ENCODE data around the gene RNF157. TPM values are rescaled to one million over a fixed set of nuclear protein-coding genes. Genes with fewer than 3 reads are reported as not detected.
A peak's percentile ranks its signal among the peaks of the same experiment; 100 is the strongest.

RNF157 gene
- total and polyA plus RNA-seq, 9 of the 15 experiments (the other 6 are each of a cell fraction or from before 2014, with no cell fraction given) = 8.1 to 31.7 (median 20.8) TPM

DNA sequence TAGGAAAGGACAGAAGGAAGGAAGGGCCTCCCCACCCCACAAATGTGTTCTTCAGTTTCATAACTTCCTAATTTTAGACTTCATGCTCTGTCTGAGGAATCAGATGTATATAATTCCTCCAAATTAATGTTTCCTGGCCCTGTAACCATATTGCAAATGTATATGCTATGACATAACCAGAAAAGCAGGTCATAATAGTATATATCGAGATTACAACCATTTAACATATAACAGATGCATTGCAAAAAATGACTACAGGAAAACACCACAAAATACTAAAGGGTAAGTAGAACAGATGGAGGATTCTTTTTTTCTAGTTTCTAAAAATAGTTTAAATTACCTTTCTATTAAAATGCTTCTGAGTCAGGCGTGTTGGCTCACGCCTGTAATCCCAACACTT is 133.6 kb downstream of the RNF157 start:
- Histone ChIP-seq H3K4me2 (ENCODE audit: insufficient read depth, low read length) (no peak overlapping the region), H3K27ac (ENCODE audit: extremely low read depth, low read depth, low read length) (no peak overlapping the region), H3K9me3 (replicated peaks; ENCODE audit: control insufficient read depth, insufficient read depth, low read depth, low read length) (no peaks in the 10 kb centered on the region), H3K4me3 (no peak overlapping the region), H3K9me1 (ENCODE audit: control insufficient read depth, insufficient read depth, low read length) (peaks cover 2% of the 10 kb centered on the region), H3K9ac (ENCODE audit: insufficient read depth in 1 of 2, low read depth in 2 of 2, low read length in 2 of 2) (no peak overlapping the region), H3K79me2 (ENCODE audit: control insufficient read depth, insufficient read depth, low read length) (peaks cover 11% of the 10 kb centered on the region), H3K27me3 (ENCODE audit: control insufficient read depth in 2 of 2, insufficient read depth in 2 of 2, low read length in 2 of 2) (no peaks in the 10 kb centered on the region), H4K20me1 (replicated peaks; ENCODE audit: control insufficient read depth, insufficient read depth, low read length) (no peaks in the 10 kb centered on the region), H3K36me3 (ENCODE audit: control insufficient read depth, insufficient read depth, low read length) (peaks cover 6% of the 10 kb centered on the region; the same call in 2 of the 3 replicates), H2AFZ (ENCODE audit: low read depth, low read length) (peak overlapping the region; percentile 70), H3K4me1 (replicated peaks in 1 of 2; ENCODE audit: control insufficient read depth in 2 of 2, insufficient read depth in 2 of 2, low read length in 2 of 2) (peaks cover 12 to 15% of the 10 kb centered on the region in 2 experiments)
- ATAC-seq = no peak
- CTCF ChIA-PET (ENCODE audit: low intra/inter-chr PET ratio) = interaction anchor here (0.6 kb wide), 1 partner anchor 18 kb away, joined by 5 read pairs; no protein-coding TSS in a partner anchor
- BruUV-seq (replicated peaks) = no TSS peak
- 47% methylated on average over 3 of the region's 3 CpGs for WGBS (ENCODE audit: insufficient coverage, low coverage, missing lambda C conversion rate)
- POLR2A ChIA-PET = interaction anchor here (0.7 to 1.6 kb wide), 4 partner anchors 11 to 175 kb away, joined by 3 to 4 read pairs (median 4); no protein-coding TSS in a partner anchor
- intact Hi-C loops (cut with micrococcal nuclease) (no loop called here), in situ Hi-C loops (cut with MboI) (no loop called here)
- no peak for FAIRE-seq
- no peak for DNase-seq (ENCODE audit: extremely low read depth in 1 of 4, low spot score in 3 of 4)
- TF ChIP-seq ETV1 (tag; conservative IDR thresholded peaks at IDR 0.05; ENCODE audit: low read depth) (no peak), ZBTB5 (IDR thresholded peaks at IDR 0.05) (no peak), TFAP4 (CRISPR knock-in tag; IDR thresholded peaks at IDR 0.05; ENCODE audit: borderline replicate concordance) (no peak), ZSCAN29 (IDR thresholded peaks at IDR 0.05) (no peak), ZNF175 (CRISPR knock-in tag; IDR thresholded peaks at IDR 0.05; ENCODE audit: low read depth) (no peak), ZNF696 (CRISPR knock-in tag; conservative IDR thresholded peaks at IDR 0.05) (no peak), HNRNPH1 (optimal IDR thresholded peaks at IDR 0.05; ENCODE audit: low read depth, low read length) (no peak), ETV5 (CRISPR knock-in tag; IDR thresholded peaks at IDR 0.05; ENCODE audit: low read depth) (no peak), NCOA4 (IDR thresholded peaks at IDR 0.05; ENCODE audit: partially characterized antibody) (no peak), NCOA6 (IDR thresholded peaks at IDR 0.05) (no peak), MLLT1 (IDR thresholded peaks at IDR 0.05) (no peak), E2F1 (CRISPR knock-in tag; IDR thresholded peaks at IDR 0.05) (no peak), POLR2AphosphoS2 (IDR thresholded peaks at IDR 0.05; ENCODE audit: low read length) (no peak)
- TF ChIP-seq, protein P1, sequence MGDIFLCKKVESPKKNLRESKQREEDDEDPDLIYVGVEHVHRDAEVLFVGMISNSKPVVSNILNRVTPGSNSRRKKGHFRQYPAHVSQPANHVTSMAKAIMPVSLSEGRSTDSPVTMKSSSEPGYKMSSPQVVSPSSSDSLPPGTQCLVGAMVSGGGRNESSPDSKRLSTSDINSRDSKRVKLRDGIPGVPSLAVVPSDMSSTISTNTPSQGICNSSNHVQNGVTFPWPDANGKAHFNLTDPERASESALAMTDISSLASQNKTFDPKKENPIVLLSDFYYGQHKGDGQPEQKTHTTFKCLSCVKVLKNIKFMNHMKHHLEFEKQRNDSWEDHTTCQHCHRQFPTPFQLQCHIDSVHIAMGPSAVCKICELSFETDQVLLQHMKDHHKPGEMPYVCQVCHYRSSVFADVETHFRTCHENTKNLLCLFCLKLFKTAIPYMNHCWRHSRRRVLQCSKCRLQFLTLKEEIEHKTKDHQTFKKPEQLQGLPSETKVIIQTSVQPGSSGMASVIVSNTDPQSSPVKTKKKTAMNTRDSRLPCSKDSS (IDR thresholded peaks at IDR 0.05; ENCODE audit: low read depth, partially characterized antibody) = no peak
